ENCODE data around the gene NUB1.

Gene NUB1

GRCh38 chr7:151307536-151307935 lies 34.1 kb upstream of the NUB1 start:
- DNase-seq (ENCODE audit: low spot score) = no peak
- TF ChIP-seq CTCF (IDR thresholded peaks at IDR 0.05; ENCODE audit: borderline replicate concordance, control extremely low read depth, extremely low read depth, insufficient read depth, missing control alignments) = no peak
- in situ Hi-C loops (cut with MboI; ENCODE audit: low sequenced_read_pairs, unreplicated experiment) = no loop called here

- no peak for DNase-seq (ENCODE audit: low spot score)
- no peak for TF ChIP-seq CTCF (IDR thresholded peaks at IDR 0.05; ENCODE audit: borderline replicate concordance, control extremely low read depth, extremely low read depth, insufficient read depth, missing control alignments)
- in situ Hi-C loops (cut with MboI; ENCODE audit: low sequenced_read_pairs, unreplicated experiment) = no loop called here
Observed at GRCh38 chr7:151308256-151308655, 33.4 kb upstream of the NUB1 start.

GRCh38 chr7:151308791-151309190 lies 32.8 kb upstream of the NUB1 start:
- TF ChIP-seq CTCF (IDR thresholded peaks at IDR 0.05; ENCODE audit: borderline replicate concordance, control extremely low read depth, extremely low read depth, insufficient read depth, missing control alignments) = no peak
- in situ Hi-C loops (cut with MboI; ENCODE audit: low sequenced_read_pairs, unreplicated experiment) = no loop called here
- DNase-seq (ENCODE audit: low spot score) = no peak

GRCh38 chr7:151309311-151309710 lies 32.3 kb upstream of the NUB1 start:
- TF ChIP-seq CTCF (IDR thresholded peaks at IDR 0.05; ENCODE audit: borderline replicate concordance, control extremely low read depth, extremely low read depth, insufficient read depth, missing control alignments) = no peak
- in situ Hi-C loops (cut with MboI; ENCODE audit: low sequenced_read_pairs, unreplicated experiment) = no loop called here
- DNase-seq (ENCODE audit: low spot score) = no peak

- in situ Hi-C loops (cut with MboI; ENCODE audit: low sequenced_read_pairs, unreplicated experiment) = no loop called here
- no peak for DNase-seq (ENCODE audit: low spot score)
- peak; percentile 6 for TF ChIP-seq CTCF (IDR thresholded peaks at IDR 0.05; ENCODE audit: borderline replicate concordance, control extremely low read depth, extremely low read depth, insufficient read depth, missing control alignments)
Observed at GRCh38 chr7:151310578-151310977, 31.0 kb upstream of the NUB1 start.

- TF ChIP-seq CTCF (IDR thresholded peaks at IDR 0.05; ENCODE audit: borderline replicate concordance, control extremely low read depth, extremely low read depth, insufficient read depth, missing control alignments) = peak; percentile 13
- in situ Hi-C loops (cut with MboI; ENCODE audit: low sequenced_read_pairs, unreplicated experiment) = no loop called here
- DNase-seq (ENCODE audit: low spot score) = no peak
Observed at GRCh38 chr7:151311294-151311864, 30.2 kb upstream of the NUB1 start.

Measured in GM13976 (cell line).